Measurements from ENCODE around the gene CDKAL1.
"Not testable (repeated sequence)": the region's sequence is repeated elsewhere in the genome, so short reads cannot be mapped to it uniquely, and the experiment has no call there.

CDKAL1 gene

GRCh38 chr6:20534295-20535262, at the start of gene CDKAL1:
CDKAL1 (plus strand) TSS chr6:20534457; CDS start chr6:20546351, 11,894 bp downstream.
- peak; percentile 83 for DNase-seq

GRCh38 chr6:20486641-20487040, 47.6 kb upstream of the CDKAL1 start:
- no peak for DNase-seq

GRCh38 chr6:20487669-20488375, 46.4 kb upstream of the CDKAL1 start:
- no peak for DNase-seq

- no peak for DNase-seq
These were observed 43.7 kb upstream of the CDKAL1 start for GRCh38 chr6:20490591-20490990.

- DNase-seq: no peak
These were observed 42.2 kb upstream of the CDKAL1 start for GRCh38 chr6:20492099-20492498.

GRCh38 chr6:20497216-20498040, 36.8 kb upstream of the CDKAL1 start:
- DNase-seq: no peak

- no peak for DNase-seq
These were observed 36.2 kb upstream of the CDKAL1 start for GRCh38 chr6:20498041-20498385.

GRCh38 chr6:20509212-20509611, 25.0 kb upstream of the CDKAL1 start:
- DNase-seq: no peak

GRCh38 chr6:20511852-20512251, 22.4 kb upstream of the CDKAL1 start:
- DNase-seq: no peak

- DNase-seq: not testable (repeated sequence)
These were observed 9.0 kb upstream of the CDKAL1 start for GRCh38 chr6:20525208-20525607.

- DNase-seq: not testable (repeated sequence)
These were observed 5.2 kb upstream of the CDKAL1 start for GRCh38 chr6:20529086-20529448.

GRCh38 chr6:20532881-20533280, 1.4 kb upstream of the CDKAL1 start:
- DNase-seq: no peak

- no peak for DNase-seq
These were observed 437 bp upstream of the CDKAL1 start for GRCh38 chr6:20533746-20534294.

- no peak for DNase-seq
These were observed 3.9 kb downstream of the CDKAL1 start for GRCh38 chr6:20538131-20538662.

- DNase-seq: no peak
These were observed 4.7 kb downstream of the CDKAL1 start for GRCh38 chr6:20538907-20539306.

- no peak for DNase-seq
These were observed 5.1 kb downstream of the CDKAL1 start for GRCh38 chr6:20539387-20539786.

- DNase-seq: no peak
These were observed 6.4 kb downstream of the CDKAL1 start for GRCh38 chr6:20540683-20541082.

- no peak for DNase-seq
These were observed 7.1 kb downstream of the CDKAL1 start for GRCh38 chr6:20541382-20541781.

- DNase-seq: no peak
These were observed 8.8 kb downstream of the CDKAL1 start for GRCh38 chr6:20542927-20543602.

- no peak for DNase-seq
These were observed 14.0 kb downstream of the CDKAL1 start for GRCh38 chr6:20548264-20548663.

- not testable (repeated sequence) for DNase-seq
These were observed 15.1 kb downstream of the CDKAL1 start for GRCh38 chr6:20549398-20549797.

- DNase-seq: no peak
These were observed 20.1 kb downstream of the CDKAL1 start for GRCh38 chr6:20554326-20554725.
